D721Med (cell line): ENCODE data around the gene GNAS.

Experiments used
- DNase-seq: peaks from one replicate; pipeline ENCODE4 v3.0.0; 2011; ENCODE audit warnings: low spot score; ENCODE audit not compliant: insufficient read length
- FAIRE-seq: peaks from 2 replicates; lab custom pipeline; 2011; peaks lifted over from hg19 to GRCh38; lab: Jason Lieb, UNC
- TF ChIP-seq, protein P1 (sequence below): IDR thresholded peaks from 2 replicates; pipeline ENCODE4 v1.5.1; 2012; ENCODE audit warnings: mild to moderate bottlenecking, control low read depth; ENCODE audit not compliant: insufficient read depth; ENCODE audit errors: missing control alignments

GNAS gene

DNA sequence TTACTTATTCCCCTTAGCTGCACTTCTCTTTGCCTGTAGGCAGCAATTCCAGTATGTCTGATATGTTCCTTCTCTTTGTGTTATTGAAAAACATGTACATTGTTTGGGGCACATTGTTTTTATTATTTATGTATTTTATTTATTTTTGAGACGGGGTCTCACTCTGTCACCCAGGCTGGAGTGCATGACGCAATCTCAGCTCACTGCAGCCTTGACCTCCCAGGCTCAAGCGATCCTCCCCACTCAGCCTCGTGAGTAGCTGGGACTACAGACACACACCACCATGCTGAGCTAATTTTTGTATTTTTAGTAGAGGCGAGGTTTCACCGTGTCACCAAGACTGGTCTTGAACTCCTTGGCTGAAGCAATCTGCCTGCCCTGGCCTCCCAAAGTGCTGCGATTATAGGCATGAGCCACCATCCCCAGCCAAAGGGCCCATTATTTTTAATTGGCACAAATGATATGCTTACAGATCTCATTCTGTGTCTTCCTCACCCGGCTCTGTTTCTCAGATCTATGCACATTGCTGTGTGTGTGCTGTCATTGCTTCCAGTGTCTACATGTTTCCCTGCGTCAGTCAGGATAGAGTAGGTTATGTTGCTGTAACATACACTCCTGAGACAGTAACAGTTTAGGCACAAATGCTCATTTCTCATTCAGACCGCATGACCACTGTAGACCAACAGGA is 74.4 kb downstream of the GNAS start:
- FAIRE-seq (no peak), DNase-seq (no peak)
- TF ChIP-seq, protein P1, sequence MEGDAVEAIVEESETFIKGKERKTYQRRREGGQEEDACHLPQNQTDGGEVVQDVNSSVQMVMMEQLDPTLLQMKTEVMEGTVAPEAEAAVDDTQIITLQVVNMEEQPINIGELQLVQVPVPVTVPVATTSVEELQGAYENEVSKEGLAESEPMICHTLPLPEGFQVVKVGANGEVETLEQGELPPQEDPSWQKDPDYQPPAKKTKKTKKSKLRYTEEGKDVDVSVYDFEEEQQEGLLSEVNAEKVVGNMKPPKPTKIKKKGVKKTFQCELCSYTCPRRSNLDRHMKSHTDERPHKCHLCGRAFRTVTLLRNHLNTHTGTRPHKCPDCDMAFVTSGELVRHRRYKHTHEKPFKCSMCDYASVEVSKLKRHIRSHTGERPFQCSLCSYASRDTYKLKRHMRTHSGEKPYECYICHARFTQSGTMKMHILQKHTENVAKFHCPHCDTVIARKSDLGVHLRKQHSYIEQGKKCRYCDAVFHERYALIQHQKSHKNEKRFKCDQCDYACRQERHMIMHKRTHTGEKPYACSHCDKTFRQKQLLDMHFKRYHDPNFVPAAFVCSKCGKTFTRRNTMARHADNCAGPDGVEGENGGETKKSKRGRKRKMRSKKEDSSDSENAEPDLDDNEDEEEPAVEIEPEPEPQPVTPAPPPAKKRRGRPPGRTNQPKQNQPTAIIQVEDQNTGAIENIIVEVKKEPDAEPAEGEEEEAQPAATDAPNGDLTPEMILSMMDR: no peak

DNA sequence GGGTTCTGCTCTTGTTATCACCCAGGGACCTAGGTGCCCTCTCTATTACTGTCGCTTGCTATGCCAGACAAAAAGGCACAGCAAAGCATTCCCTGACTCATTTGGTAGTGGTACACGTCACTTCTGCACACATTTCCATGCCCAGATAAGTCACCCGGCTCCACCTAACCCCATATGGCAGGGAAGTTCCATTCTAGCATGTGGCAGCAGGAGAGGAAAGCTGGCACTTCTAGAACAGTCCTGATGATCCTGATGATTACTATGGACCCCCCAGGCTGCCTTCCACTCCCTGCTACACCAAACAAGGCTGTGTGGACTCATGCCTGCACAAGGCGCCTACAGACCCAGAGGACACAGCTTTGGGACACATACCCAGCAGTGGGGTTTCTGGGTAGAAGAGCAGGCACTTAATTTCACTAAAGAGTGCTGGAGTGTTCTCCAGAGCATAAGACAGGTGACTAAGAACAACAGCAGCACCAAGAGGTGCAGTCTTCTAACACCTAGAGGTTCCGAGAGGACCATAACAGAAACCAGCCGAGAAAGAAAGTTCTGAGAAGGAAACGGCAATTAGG is 75.1 kb downstream of the GNAS start:
- TF ChIP-seq, protein P1: no peak
- no peak for DNase-seq
- FAIRE-seq: no peak

GRCh38 chr20:58930496-58930895 is 78.0 kb downstream of the GNAS start:
- DNase-seq (no peak), FAIRE-seq (no peak)
- TF ChIP-seq, protein P1: no peak

GRCh38 chr20:58932170-58932569 is 79.7 kb downstream of the GNAS start:
- TF ChIP-seq, protein P1: no peak
- DNase-seq: no peak
- FAIRE-seq: no peak

DNA sequence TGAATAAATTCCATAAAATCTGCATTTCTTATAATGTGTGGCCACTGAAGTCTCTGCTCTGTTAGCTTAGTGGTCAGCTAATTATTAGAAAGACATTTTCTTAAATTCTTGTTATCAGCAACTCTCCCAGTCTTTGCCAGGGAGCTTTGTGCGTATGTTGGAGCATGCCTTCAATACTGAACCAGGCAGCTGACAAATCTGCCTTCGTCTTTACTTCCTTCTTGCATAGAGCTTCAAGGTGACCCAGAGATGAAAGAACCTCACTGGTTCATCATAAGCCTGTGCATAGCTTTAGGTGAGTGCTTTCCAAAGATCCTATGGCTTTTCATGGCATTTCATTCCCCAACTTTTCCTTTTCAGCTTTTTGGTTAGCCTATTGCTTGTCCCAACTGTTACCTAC is 85.6 kb downstream of the GNAS start:
- TF ChIP-seq, protein P1: no peak
- FAIRE-seq (no peak), DNase-seq (no peak)

DNA sequence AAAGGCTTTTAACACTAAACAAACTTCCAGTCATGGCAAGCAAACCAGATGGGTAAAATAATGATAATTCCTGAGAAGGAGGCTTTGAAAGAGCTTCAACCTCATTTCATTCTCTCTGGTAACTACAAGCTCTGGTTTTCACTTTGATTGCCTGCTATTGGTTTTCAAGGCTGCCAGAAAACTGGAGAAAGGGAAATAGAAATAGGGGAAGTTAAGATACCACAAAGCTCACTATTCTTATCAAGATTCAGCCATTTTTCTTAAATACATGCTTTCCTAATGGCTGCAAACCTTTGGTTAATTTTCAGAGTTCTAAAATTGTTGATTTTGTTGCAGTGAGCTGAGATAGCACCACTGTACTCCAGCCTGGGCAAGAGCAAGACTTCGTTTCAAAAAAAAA is 86.0 kb downstream of the GNAS start:
- DNase-seq (no peak), FAIRE-seq (no peak)

More for the DNA sequence above, 86.0 kb downstream of the GNAS start:
- TF ChIP-seq, protein P1: no peak
